ENCODE results near the gene CRELD2.
A peak's percentile ranks its signal among the peaks of the same experiment; 100 is the strongest.

The CRELD2 gene

DNA sequence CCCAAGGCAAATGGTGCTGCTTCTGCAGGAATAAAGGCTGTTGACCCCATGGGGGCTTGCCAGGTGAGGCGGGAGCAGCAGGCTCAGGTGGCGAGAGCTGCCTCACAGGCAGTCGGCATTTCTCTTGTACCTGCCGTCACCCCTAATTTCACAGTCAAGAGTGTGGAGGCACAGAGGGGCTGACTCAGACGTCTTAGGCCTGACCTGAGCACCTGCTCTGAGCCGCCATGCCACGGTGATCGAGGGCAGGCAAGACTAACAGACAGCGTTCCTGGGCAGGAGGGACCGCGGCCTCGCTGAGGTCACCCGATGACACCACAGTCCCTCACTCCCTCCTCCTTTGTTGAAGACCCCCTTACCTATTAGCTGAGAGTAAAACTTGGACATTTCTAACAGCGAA, 5.4 kb upstream of the CRELD2 start:
- no peak for DNase-seq

DNA sequence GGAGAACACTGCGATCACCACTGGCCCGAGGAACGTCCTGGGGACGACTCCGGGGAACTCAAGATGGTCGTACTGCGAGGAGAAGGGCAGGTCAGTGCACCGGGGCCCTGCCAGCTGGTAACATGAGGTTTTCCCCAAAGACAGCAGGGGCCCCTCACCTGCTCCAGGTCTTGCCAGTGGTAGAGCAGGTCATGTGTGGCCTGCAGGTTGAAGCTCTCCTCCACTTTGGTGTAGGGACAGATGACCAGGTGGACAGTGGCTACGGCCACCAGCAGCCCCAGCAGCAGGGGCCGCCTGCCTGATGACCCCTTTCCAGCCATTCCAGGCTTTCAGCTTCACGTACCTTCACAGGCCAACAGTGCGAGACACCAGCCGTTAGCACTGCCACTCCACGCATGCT, 5.0 kb upstream of the CRELD2 start:
- no peak for DNase-seq

DNA sequence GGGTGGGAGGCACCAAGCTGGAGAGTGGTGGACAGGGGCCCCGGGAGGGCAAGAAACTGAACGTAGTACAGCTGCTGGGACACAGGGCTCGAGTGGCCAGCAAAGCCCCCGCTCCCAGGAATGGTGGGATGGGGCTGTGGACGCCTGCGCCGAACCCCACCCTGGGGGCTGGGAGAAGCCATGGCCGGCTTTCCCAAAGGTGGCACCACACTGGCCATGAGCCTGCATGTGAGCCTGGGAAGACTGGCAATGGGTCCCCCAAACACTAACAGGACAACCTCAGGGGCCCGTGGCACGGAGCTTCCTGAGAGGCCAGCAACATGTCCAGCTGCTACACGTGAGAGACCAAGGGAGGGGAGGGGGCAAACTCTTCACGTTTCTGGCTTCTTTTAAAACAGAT, 4.2 kb upstream of the CRELD2 start:
- DNase-seq, result no peak

DNA sequence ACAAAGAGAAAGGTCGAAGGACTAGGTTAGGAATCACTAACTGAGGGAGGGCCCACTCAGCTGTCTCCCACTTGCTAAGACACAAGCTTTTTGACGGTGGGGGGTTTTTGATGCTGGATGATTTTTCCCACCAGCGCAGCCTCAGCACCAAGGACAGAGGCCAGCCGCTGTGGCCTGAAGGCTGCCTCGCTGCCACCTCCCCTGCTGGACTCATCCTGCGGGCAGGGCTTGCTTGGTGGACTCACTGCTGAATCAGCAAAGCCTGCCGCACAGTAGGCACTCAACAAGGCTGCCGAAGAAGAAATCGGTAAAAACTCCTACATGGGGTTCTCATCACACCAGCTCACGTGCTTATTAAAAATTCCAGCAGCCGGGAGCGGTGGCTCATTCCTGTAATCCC, 2.8 kb upstream of the CRELD2 start:
- DNase-seq, result no peak

DNA sequence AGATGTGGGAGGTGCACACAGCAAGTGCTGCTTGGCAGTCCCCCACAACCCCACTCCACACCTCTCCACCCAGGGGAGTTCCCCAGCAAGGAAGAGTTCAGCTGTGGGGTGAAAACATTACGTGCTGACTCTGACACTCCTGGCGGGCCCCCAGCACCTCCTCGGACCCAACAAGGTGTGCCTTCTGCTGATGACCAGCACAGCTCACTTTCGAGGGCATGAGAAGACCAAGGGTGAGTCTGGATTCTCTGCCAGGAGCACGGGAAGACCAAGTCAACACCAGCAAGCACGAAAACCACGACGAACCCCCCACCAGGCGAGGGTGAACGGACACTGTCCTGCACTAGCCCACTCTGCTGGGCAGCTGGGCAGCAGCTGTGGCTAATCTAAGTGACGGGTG, 1.6 kb upstream of the CRELD2 start:
- DNase-seq, result no peak

DNA sequence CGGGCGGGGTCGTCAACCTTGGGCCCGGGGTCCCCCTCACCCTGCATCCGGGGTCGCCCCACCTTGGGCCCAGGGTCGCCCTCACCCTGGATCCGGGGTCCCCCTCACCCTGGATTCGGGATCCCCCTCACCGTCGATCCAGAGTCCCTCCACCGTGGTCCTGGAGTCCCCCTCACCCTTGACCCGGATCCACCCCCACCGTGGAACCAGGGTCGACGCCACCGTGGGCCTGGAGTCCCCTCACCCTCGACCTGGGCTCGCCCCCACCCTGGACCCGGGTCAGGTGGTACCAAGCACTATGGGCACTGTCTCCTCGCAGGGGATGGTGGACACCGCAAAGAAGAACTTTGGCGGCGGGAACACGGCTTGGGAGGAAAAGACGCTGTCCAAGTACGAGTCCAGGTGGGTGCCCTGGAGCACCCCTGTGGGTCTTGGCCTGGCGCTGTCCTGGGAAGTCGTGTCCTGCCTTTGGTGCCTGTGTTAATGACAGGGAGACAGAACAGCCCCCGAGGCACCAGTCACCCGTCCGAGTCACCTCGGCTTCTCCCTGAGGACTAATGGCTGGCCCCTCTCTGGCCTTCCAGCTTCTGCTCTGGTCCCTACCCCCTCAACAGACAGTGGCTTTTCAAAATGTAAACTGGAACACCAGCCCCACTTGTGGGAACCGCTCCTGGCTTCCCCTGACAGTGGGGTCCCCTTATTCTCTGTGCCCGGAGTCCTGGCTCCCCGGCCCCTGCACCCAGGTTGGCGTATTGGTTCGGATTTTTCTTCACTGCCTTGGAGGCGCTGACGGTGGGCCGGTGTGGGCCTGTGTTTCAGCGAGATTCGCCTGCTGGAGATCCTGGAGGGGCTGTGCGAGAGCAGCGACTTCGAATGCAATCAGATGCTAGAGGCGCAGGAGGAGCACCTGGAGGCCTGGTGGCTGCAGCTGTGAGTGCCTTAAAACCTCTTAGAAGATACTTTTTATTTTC, 762 bp downstream of the CRELD2 start:
- DNase-seq, result peak in 1 of 2 experiments; percentile 16

DNA sequence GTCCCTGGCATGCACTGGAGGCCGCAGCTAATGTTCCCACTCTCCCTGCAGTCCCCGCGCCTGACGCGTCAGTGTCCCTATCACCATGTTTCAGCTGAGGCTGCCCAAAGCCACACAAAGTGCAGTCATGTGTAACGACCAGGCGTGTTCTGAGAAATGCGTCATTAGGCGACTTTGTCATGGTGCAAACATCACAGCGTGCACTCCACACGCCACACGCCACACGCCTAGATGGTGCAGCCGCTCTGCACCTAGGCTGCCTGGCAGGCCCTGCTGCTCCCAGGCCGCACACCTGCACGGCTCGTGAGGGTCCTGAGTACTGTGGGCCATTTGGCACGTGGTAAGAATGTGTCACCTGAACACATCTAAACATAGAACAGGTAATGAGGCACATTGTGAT, 2.4 kb downstream of the CRELD2 start:
- no peak for DNase-seq

DNA sequence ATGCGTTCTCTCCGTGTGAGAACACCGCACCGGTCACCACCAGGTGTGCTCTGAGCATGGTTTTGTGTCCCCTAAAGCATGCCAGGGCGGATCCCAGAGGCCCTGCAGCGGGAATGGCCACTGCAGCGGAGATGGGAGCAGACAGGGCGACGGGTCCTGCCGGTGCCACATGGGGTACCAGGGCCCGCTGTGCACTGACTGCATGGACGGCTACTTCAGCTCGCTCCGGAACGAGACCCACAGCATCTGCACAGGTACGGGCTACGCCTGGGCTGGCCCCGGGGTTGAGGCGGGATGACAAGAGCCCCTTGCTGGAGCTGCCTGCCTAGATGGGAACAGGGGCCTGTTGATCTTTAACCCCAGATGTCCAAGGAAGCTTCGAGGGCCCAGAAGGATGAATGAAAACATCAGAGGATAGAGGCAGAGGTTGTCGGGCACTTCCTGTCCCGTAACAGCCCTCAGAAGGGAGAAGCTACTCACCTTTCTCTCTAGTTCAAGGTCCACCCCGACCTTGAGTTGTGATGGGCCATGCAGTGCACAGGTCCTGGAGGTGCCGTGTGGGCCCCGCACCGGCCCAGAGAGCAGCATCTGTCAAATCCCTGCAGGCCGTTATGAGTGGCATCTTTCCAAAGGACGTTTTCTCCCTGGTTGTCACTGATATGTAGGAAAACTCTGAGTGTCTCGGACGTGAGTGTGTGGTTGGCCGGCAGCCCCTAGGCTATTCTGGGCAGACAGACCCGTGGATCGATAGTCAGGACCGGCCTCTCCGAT, 3.3 kb downstream of the CRELD2 start:
- no peak for DNase-seq

DNA sequence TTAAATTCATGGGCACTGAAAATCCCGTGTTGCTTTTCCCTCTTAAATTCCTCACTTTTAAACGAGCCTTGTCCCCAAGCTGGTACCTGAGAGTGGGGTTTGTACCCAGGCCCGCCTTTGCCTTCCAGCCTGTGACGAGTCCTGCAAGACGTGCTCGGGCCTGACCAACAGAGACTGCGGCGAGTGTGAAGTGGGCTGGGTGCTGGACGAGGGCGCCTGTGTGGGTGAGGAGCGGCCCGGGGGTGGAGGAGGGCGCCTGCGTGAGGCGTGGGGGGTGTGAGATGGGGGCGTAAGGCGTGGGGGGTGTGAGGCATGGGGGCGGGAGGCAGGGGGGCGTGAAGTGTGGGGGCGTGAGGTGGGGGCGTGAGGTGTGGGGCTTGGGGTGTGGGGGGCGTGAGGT, 4.0 kb downstream of the CRELD2 start:
- no peak for DNase-seq

DNA sequence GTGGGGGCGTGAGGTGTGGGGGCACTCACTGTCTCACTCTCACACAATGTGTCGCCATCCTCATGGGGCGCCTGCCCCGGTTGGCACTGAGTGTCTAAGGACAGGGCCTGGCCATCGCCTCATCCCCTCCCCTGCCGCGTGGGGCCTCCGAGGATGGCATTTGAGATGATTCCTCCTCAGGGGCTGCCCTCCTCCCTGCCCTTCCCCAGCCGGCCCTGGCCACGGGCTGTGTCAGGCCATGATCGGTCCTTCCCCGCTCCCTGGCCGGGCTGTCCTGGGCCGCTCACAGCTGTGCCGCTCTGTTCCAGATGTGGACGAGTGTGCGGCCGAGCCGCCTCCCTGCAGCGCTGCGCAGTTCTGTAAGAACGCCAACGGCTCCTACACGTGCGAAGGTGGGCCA, 4.5 kb downstream of the CRELD2 start:
- DNase-seq, result no peak

DNA sequence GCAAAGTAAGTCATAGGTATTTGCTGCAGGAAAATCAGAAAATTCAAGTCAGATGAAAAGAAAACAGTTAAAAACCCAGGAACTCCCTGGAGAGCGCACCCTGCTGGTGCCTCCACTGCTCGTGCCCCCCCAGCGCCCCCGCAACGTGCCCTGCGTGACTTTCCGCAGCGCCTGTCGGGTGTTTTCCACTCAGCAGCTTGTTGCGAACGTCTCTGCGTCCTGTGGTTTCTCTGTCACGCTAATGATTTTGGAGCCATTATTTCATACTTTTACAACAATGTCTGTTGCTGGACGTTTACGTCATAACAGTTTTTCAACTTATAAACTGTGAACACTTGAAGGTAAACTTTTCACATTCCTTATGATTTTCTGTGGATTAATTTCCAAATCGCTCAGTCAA, 5.0 kb downstream of the CRELD2 start:
- DNase-seq, result no peak

DNA sequence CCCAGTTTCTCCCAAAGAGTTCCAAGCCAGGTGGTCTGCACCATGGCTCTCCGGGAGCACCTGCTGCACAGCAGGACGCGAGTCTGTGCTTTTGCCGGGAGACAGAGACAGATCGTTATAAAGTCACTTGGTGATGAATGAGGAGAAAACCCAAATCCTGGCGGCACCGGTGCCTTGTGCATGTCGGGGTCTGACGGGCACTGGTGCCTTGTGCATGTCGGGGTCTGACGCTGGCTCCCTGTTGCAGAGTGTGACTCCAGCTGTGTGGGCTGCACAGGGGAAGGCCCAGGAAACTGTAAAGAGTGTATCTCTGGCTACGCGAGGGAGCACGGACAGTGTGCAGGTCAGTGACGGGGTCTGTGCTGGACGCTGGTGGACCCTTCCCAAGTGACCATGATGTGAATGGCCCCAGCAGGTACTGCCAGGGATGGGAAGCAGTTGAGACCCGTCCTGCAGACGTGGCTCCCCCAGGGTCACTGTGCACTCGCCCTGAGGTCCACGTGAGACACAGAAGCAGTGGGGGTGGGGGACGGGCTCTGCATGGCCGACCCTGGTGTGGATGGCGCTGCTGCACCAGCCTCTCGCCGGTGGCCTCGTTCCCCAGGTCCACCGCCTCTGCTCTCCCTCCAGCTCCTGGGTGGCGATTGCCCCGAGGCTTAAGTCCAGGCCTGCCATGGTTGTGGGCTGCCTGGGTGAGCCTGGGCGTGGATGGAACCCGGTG, 5.8 kb downstream of the CRELD2 start:
- no peak for DNase-seq

DNA sequence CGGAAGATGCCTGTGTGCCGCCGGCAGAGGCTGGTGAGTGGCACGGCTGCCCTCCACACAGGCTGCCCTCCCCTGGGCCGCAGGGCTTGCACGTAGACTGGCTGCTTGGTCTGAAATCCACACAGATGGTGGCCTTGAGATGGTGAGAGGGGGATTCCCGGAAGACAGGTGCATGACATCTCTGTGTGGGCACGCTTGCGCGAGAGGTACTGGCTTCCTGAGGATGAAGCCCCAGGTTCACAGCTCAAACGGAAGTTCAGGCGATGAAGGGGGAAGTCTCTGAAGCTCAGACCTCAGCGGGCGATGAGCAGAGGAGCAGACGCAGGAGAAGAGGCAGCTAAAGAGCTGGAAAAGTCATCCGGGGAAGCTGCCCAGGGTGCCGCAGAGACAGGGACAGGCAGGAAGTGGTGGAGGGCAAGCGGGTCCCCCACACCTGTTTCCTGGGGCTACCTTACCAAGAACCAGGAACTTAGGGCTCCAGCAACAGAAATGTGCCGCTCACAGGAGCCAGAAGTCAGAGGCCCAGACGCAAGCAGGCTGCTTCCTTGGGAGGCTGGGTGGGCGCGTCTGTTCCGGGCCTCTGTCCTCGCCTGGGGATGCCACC, 7.2 kb downstream of the CRELD2 start:
- no peak for DNase-seq

DNA sequence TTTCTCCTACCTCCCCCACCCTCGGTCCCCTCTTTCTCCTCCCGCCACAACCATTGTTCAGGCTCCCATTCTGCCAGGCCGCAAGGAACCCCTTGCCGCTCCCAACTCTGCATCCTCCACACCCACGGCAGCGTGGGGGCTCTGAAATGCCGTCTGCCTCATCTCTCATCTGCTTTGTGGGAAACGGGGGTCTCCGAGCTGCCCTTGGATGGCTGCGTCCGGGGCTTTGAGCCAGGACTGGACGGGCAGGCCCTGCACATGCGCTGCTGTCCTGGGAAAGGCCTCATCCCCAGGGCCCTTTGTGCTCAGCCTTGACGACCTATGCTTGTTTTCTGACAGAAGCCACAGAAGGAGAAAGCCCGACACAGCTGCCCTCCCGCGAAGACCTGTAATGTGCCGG, 8.5 kb downstream of the CRELD2 start:
- no peak for DNase-seq

DNA sequence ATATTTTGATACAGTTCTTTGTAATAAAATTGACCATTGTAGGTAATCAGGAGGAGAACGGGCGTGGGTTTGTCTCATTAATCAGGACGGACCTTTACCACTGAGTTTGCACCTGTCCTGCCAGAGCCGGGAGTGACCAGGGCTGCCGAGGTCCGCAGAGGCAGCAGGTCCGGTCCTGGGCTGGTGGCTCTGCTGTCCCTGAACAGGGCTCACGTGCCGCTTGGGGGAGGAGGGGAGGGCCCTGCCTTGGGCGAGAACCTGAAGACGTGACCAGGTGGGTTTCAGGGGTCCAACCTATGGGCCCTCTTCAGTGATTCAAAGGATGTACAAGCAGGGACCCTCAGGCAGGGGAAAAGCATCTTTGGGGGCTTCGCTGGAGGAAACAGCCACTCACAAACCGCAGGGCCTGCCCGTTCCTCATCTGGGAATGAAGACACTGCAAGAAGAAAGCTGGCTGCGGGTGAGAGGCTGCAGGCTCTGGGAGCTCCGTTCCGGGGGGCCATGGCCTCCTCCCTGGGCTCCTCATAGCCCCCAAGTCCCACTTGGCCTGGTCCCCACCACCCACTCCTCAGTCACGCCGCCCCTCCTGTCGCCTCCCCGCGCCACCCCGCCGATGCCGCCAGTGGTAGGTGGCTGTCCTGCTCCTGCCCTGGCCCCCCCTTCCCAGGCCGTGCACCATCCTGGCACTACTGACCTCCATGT, 9.2 kb downstream of the CRELD2 start:
- DNase-seq, result no peak

DNA sequence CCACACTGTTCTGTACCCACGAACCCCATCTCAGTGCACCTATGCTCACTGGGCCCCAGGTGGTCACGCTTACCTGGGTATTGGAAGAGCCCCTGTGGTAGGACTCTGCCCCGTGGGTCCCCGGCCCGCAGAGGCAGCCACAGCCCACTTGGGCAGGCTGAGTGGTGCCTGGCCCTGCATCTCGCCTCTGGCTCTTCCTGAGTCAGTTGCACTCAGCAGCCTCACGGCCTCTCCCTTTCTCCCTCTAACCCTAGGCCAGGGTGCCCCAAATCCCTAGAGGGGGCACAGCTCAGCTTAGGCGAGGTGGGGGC, 9.7 kb downstream of the CRELD2 start:
- no peak for DNase-seq

DNA sequence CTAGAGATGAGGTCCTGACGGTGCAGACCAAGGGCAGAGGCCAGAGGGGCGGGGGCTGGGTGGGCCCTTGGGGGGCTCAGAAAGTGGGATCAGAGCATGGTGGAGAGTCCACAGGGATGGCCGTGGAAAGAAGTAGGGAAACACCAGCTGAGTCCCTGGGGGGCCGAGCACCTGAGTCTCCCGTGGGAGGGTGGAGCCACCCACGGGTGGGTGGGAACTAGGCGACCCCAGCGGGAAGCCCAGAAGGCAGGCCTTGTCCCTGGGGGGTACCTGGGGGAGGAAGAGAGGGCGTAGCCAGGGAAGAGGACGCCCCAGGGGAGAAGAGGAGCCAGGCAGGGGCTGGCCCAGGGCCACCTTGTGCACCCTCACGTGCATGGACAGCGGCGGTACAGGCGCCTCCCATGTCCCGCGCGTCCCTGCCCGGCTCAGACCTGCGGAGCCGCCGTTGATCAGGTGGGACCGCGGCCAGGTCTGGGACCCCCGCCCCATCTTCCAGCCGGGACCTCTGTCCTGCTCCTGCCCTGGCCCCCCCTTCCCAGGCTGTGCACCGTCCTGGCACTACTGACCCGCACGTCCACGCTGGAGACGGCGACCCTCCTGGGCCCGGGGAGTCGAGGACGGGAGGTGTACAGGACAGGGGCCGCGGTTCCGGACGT, 10.2 kb downstream of the CRELD2 start:
- no peak for DNase-seq

DNA sequence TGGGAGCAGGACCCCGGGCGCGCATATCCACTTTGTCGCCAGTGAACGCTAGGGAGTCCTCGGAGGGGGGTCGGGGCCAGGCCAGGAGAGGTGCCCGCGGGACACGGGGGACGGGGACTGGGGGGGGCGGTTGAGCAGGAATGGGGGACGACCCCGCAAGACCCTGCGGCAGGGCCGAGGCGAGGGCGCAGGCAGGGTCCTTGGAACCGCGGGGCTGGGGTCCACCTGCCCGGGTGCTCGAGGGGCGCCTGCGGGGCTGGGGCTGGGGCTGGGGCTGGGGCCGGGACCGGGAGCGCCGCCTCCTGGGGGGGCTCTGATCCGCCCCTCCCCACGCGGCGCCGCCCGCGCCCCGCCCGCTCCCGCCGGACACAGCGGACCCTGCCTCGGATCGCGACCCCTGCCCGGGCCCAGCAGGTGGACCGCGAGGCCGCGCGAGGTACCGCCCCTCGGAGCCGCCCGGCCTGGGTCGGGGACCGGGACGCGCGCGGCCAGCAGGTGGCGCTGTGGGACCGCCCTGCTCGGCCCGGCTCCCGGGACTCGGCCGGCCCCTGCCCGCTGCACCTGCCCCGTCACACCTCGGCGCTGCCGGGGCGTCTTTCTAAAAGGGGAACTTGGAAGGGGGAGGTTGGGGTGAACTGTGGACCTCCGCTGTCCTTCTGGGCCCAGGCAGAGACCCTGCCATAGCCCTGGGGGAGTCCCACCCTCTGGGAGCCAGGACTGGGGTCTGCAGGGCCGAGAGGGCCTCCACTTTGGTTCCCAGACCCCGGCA, 11.0 kb downstream of the CRELD2 start:
- peak; percentile 18 to 47 for DNase-seq

DNA sequence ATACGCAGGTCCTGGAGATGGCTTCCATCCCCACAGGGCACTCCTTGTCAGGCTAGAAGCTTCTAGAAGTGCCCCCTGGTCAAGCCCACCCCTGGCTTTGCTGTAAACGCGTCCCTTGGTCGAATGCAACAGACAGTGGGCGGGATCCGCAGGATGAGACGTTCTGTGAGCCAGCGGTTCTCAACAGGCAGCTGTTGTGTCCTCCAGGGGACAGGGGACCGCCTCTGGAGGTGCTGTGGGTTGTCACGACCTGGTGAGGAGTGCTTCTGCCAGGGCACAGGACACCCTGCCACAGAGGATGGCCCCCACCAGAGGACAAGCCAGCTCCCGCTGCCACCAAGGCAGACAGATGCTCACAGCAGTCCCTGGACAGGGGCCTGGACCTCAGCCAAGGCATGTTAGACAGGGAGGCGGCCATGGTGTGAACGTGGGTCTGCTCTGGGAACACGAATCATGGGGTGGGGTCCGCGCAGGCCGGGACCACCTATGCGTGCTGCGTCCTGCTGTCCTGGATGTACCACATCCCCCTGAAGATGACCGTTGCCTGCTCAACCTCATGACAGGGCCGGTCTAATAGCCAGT, 11.7 kb downstream of the CRELD2 start:
- DNase-seq, result peak in 1 of 2 experiments; percentile 39

DNA sequence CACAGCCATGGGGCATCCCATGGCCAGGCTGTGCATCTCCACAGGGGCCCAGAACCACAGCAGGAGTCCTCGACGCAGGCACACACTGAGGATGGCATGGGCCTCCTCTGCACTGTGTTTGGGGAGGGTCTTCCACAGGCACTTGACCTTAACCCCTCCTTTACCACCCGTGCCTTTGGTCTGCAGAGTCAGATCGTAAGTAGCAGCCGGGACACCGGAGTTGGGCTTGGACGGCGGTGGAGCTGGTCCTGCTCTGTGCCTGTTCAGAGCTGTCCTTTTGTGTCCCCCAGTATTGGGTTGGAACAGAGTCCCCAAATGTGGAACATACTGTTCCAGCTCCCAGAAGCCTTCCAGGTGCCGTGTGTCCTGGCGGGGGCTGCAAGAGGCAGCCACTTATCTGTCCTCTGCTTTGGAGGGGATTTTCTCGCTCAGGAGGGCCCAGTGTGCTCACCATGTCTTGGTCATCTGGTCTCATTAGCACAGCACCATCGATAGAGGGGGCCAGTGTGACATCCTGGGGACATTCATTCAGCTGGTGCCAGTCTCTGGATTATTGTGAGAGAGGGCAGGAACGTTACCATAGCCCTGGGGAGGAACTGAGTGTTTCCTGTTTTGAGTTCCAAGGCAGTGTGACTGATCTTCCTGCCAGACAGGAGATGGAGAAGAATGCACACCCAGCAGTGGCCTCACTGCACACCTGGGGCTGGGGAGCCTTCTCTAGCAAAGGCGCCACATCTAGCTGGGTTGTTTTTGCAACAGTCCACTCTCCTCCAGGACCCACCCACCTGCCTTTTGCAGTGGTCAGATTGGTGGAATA, 12.4 kb downstream of the CRELD2 start:
- peak; percentile 62 to 83 for DNase-seq
